Stimulated activated effector memory CD8-positive, alpha-beta T cell treated with anti-CD3 and anti-CD28 coated beads, Interleukin-12 subunit alpha, Interleukin-12 subunit beta, amount 100 ng/mL, for 72 hours (primary cell): ENCODE measurements around the gene MSI2.
A peak's percentile ranks its signal among the peaks of the same experiment; 100 is the strongest.

Experiments
- ATAC-seq: fragments of 150-1000 bp; cut with Tn5 transposase; 2 replicates; pipeline ENCODE4 v1.10.0; 2021
- DNase-seq, 2 donors: peaks; one replicate each; pipeline ENCODE4 v3.0.0; 2021 to 2022; ENCODE audit warnings: low spot score in 2 of 2
- H3K27ac Mint-ChIP-seq: one replicate; pipeline ENCODE4 v1.8.0; 2022; ENCODE audit warnings: mild to moderate bottlenecking, mixed read lengths
- H3K36me3 Mint-ChIP-seq: one replicate; pipeline ENCODE4 v1.8.0; 2022; ENCODE audit warnings: mild to moderate bottlenecking, mixed read lengths
- H3K4me1 Mint-ChIP-seq: one replicate; pipeline ENCODE4 v1.8.0; 2022; ENCODE audit warnings: mixed read lengths
- H3K4me3 Mint-ChIP-seq: one replicate; pipeline ENCODE4 v1.8.0; 2022; ENCODE audit warnings: mild to moderate bottlenecking, mixed read lengths
- H3K9me3 Mint-ChIP-seq: one replicate; pipeline ENCODE4 v1.8.0; 2022; ENCODE audit warnings: mixed read lengths

MSI2 gene

DNA sequence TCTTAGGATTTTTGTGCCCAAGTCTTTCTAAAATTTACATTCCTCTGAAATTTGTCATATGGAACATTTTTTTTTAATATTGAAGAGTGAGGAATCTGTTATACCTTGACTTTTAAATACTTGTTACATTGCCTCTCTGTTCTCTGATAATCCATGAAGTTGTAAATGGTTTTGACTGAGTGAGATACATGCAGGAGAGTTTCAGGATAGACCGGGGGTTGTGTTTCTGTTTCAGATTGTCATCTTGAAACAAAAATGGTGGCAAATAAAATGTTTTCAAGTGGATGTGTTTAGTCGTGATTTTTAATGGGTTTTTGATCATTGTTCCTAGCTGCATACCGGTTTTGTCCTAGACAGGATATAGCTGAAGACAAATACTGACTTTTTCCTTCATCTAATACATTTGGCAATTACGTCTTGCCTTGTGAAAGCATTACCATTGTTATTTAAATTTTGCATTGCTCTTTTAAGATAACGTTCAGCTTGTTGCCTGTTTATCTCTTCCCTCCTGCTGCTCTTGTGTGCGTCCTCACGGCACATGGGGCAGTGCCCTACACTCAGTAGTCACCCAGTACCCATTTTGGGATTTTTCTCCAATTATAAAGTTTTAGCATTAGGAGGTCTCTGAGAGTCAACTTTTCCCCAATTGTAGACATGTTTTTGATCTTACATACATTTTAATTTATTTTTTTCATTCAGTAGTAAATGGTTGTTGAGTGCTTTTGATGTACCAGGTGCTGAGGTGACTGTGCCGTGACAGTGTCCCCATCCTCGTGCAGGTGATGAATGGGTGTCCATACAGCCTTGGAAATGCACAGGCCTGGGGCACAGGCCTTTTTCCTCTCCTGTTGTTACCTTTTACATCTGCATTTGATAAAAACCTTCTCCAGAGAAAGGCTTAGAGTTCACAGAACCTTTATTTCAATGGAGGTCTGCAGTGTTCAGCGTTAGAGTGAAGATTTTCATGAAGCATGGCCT lies 169.9 kb downstream of the MSI2 start:
- peak; percentile 46 for ATAC-seq
- DNase-seq: no peak
- no peaks in the 10 kb centered on the region for H3K9me3 Mint-ChIP-seq
- no peak overlapping the region for H3K27ac Mint-ChIP-seq
- H3K4me3 Mint-ChIP-seq: no peak overlapping the region
- H3K4me1 Mint-ChIP-seq: peaks cover 53% of the 10 kb centered on the region
- H3K36me3 Mint-ChIP-seq: peaks cover 9% of the 10 kb centered on the region

DNA sequence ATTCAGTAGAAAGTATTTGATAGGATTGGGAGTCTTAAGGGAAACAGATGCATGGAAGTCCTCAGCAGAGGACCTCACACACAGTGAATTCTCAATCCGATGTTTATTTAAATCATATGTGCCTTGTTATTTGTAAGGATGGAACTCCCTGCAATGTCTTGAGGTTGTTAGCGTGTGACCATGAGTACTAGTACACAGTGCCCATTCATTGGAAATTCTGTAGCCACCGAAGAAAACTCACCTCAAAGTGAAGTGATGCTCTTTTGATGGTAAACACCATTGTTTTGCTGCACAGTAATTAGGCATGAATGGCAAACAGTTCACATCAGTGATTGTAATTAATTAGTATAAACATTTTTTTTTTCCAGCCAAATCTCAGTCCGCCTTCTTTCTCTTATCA lies 173.6 kb downstream of the MSI2 start:
- ATAC-seq: no peak
- peaks cover 48% of the 10 kb centered on the region for H3K4me1 Mint-ChIP-seq

DNA sequence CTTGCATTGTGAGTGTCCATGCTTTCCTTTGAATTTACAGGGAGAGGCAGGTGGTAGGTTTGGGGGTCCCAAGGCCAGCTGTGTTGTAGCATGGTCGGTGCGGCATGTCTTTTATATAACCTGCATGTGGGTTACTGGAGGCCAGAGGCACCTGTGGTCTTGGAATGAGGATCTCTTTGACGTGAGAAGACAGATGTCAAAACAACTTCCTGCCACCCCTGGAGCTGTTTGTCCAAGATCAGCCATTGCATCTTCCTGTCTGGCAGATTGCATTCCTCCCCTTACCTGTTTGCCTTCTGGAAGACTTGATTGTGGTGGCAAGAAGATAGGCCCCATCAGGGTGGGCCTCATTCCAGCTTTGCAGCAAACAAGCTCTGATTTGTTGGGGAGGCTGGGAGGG lies 175.1 kb downstream of the MSI2 start:
- no peak for ATAC-seq

More for the DNA sequence above, 173.6 kb downstream of the MSI2 start:
- H3K4me3 Mint-ChIP-seq: no peak overlapping the region
- no peaks in the 10 kb centered on the region for H3K36me3 Mint-ChIP-seq
- no peaks in the 10 kb centered on the region for H3K9me3 Mint-ChIP-seq
- no peak overlapping the region for H3K27ac Mint-ChIP-seq
- no peak for DNase-seq

DNA sequence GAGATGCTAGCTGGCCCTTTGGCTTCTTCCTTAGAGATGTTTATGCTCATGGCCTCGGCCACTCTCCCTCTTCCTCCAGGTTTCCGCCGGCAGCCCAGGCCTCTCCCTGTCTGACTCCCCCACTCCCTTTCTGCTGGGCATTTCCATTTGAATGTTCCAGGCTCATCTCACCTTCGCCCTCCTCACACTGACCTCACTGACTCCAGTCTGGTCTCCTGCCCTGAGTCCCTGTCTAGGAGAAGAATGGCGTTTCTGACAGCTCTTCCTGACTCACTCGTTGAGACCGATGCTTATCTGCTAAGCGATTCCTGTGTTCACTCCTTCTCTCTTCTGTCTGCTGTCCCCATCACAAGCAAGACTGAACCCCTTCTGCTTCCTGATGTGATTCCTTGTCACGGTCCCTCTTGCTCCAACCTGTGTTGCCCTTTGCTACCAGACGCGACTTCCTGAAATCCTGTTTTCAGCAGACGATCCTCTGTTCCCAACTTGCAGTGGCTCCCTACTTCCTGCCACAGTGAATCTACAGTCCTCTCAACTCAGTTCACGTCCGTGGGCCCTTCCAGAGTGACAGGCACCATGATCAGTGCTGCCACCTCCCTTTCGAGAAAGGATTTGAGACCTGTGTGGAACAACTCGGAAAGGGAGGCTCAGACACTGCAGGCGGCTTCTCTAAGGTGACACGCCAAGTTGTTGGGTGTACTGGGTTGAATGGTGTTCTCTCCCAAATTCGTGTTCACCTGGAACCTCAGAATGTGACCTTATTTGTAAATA lies 176.4 kb downstream of the MSI2 start:
- Mint-ChIP-seq H3K4me3 (no peak overlapping the region), H3K27ac (no peak overlapping the region), H3K4me1 (peaks cover 52% of the 10 kb centered on the region), H3K9me3 (no peaks in the 10 kb centered on the region), H3K36me3 (no peaks in the 10 kb centered on the region)
- no peak for DNase-seq
- no peak for ATAC-seq

More for the DNA sequence above, 175.1 kb downstream of the MSI2 start:
- no peak overlapping the region for H3K4me3 Mint-ChIP-seq
- DNase-seq: no peak
- no peak overlapping the region for H3K27ac Mint-ChIP-seq
- peaks cover 46% of the 10 kb centered on the region for H3K4me1 Mint-ChIP-seq
- H3K9me3 Mint-ChIP-seq: no peaks in the 10 kb centered on the region
- H3K36me3 Mint-ChIP-seq: no peaks in the 10 kb centered on the region

DNA sequence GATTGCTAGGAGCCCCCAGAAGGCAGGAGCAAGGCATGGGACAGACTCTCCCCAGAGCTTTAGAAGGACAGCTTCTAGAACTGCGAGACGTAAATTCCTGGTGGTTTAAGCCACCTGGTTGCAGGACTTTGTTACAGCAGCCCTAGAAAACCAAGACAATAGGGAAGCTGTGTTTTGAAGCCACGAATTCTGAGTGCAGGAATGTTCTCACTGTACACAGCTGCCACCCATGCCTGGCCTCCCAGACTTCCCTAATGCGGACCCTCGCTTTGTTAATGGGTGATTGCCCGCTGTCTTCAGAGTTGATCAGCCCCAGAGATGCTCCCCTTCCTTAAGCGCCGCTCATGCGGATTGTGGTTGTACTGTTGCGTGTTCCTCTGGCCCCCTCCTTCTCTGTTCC lies 177.1 kb downstream of the MSI2 start:
- DNase-seq (no peak), ATAC-seq (no peak)
- Mint-ChIP-seq H3K9me3 (no peaks in the 10 kb centered on the region), H3K36me3 (peaks cover 4% of the 10 kb centered on the region), H3K27ac (no peak overlapping the region), H3K4me3 (no peak overlapping the region), H3K4me1 (peaks cover 59% of the 10 kb centered on the region)

DNA sequence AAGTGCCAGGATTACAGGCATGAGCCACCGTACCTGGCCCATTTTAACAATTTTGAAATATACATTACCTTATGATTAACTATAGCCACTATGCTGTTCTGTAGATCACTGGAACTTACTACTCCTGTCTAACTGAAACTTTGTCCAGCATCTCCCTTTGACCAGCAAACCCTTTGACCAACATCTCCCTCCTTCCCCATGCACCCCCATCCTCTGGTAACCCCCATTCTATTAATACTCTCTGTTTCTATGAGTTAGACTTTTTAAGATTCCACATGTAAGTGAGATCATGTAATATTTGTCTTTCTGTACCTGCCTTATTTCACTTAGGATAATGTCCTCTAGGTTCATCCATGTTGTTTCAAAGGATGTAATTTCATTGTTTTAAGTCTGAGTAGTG lies 178.0 kb downstream of the MSI2 start:
- H3K4me1 Mint-ChIP-seq: peaks cover 66% of the 10 kb centered on the region
- no peak overlapping the region for H3K4me3 Mint-ChIP-seq
- peaks cover 11% of the 10 kb centered on the region for H3K36me3 Mint-ChIP-seq
- ATAC-seq (no peak), DNase-seq (no peak)
- no peaks in the 10 kb centered on the region for H3K9me3 Mint-ChIP-seq
- H3K27ac Mint-ChIP-seq: no peak overlapping the region

DNA sequence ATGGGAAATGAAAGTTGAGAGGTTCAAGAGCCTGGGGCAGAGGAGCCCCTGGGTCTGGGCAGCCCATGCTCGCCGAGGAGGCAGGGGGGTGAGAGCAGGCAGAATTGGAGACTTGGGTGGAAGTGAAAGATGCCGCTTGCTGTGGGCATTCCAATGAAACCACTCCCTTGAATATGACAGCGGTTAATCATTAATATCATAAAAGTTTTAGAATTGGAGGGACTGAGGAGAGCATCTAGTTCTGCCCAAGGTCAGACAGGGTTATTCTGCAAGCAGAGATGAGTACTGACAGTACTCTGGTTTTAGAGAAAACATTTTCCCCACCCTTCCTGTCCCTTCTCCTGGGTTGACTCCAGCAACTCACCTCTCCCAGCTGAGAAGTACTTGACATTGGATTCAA lies 180.2 kb downstream of the MSI2 start:
- H3K9me3 Mint-ChIP-seq: no peaks in the 10 kb centered on the region
- no peak overlapping the region for H3K4me3 Mint-ChIP-seq
- ATAC-seq (no peak), DNase-seq (no peak)
- H3K27ac Mint-ChIP-seq: peak overlapping the region; percentile 67
- H3K36me3 Mint-ChIP-seq: peaks cover 22% of the 10 kb centered on the region
- peaks cover 72% of the 10 kb centered on the region for H3K4me1 Mint-ChIP-seq

DNA sequence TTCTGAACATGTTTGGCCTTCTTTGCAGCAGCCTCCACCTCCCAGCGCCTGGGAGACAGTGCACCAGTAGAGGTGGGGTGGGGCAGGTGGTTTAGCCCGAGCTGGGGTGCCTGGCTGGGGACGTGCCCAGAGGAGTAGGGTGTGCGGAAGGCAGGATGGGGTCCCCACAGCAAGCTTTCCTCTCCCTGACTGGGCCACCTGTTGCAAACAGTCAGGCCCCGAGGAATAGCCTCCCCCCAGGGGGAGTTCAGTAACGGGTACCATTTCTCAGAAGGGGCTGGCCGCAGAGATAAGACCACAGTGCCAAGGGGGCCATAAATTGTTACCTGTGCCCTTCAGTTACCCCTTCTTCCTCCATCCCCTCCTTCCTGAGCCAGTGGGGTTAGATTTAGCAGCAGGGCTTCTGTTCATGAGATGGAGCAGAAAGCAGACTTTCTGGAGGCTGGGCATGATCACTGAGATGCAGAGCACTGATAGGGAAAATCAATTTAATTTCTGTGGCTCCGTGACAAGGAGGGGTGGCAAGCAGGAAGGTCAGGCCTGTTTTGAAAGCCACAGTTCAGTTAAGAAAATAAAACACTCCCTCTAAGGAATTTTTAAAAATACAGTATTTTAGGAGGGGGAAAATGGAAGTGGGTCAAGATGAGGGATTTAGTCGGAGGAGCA lies 181.9 kb downstream of the MSI2 start:
- Mint-ChIP-seq H3K9me3 (no peaks in the 10 kb centered on the region), H3K27ac (peak overlapping the region; percentile 99), H3K36me3 (peaks cover 22% of the 10 kb centered on the region), H3K4me1 (peaks cover 79% of the 10 kb centered on the region), H3K4me3 (no peak overlapping the region)
- ATAC-seq: no peak
- no peak for DNase-seq

DNA sequence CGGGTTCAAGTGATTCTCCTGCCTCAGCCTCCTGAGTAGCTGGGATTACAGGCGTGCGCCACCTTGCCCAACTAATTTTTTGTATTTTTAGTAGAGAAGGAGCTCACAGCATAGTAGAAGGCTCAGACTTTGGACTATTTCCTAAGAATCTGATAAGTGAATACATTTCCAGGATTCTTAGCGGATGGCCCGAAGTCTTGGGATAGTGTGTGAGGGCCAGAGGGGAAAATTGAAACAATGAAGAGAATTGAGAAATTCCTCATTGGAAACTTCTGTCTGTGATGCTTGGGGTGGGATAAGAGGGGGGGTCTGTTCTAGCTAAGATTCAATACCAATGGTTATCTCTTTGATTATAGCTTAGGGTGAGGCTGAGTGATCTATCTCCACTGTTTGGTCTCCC lies 183.3 kb downstream of the MSI2 start:
- H3K9me3 Mint-ChIP-seq: no peaks in the 10 kb centered on the region
- no peak for DNase-seq
- ATAC-seq: no peak
- peaks cover 83% of the 10 kb centered on the region for H3K4me1 Mint-ChIP-seq
- peak overlapping the region; percentile 71 for H3K4me3 Mint-ChIP-seq
- H3K36me3 Mint-ChIP-seq: peaks cover 22% of the 10 kb centered on the region
- peak overlapping the region; percentile 99 for H3K27ac Mint-ChIP-seq

DNA sequence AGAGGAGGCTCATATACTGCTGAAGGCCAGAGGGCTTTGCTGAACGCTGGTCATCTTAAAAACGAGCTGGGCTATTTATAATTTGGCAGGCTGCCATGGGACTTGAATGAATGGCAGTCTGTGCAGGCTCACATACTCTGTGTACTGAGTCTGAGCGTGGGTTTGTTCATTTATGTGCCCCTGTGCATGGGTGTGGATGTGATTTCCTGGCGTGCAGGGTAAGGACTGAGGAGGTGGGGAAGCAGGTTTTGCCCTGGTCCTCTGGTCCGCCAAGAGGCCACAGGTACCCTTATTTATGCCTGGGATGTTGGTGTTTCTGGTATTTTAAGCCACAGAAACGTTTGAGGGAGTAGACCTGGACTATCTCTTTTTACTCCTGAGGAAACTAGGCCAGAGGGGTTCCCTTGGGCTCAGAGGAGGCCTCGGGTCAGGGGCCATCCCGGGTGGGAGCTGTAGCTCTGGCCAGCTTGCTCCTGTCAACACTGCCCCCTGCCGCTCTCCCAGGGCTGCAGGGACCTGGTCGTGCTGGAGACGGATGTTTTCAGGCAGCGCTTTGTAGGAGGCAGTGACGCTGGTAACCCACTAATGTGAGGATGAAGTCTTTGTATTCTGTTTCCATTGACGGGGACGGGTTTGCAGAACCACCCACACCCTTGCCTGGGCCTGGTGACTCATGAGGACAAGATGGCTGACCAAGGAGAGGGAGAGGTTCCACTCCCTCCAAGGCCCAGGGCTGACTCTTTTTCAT lies 184.4 kb downstream of the MSI2 start:
- peaks cover 22% of the 10 kb centered on the region for H3K36me3 Mint-ChIP-seq
- DNase-seq (peak; percentile 53 to 76), ATAC-seq (peak; percentile 92)
- peaks cover 86% of the 10 kb centered on the region for H3K4me1 Mint-ChIP-seq
- H3K4me3 Mint-ChIP-seq: peak overlapping the region; percentile 71
- peak overlapping the region; percentile 99 for H3K27ac Mint-ChIP-seq
- no peaks in the 10 kb centered on the region for H3K9me3 Mint-ChIP-seq

DNA sequence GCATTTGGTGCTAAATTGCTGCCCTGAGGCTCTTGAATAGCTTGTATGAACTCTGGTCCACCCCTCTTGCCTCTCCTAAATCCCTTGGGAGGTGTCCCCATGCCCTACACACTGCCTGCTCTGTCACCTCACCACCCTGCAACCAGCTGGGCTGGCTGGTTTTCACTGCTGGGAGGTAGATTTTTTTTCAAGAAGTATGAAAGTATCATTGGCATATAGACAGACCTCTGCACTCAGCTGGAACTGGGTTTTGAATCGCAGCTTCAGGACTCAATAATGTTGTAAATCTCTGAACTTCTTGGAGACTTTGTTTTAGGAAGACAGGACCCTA lies 184.9 kb downstream of the MSI2 start:
- ATAC-seq: peak; percentile 41
- Mint-ChIP-seq H3K4me3 (peak overlapping the region; percentile 71), H3K4me1 (peaks cover 86% of the 10 kb centered on the region), H3K36me3 (peaks cover 22% of the 10 kb centered on the region), H3K9me3 (no peaks in the 10 kb centered on the region), H3K27ac (peak overlapping the region; percentile 99)
- DNase-seq: no peak

DNA sequence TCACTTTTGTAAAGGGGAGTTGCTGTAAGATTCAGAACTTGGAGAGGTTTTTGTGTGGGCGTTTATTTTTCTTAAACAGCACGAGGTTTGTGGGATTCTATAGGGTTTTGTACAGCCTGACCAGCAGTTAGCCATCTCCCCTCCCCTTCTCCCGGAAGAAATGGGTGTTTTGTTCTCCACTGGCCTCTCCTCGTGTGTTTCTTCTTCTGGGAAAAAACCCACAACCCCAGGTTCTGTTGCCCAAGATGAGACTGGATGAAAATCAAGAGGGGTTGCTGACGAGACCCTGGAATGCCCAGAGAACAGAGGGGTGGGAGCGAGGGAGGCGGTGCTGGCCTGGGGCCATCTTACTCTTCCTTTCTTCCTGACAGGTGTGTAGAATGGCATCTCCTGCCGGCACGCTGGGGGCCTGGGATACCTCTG lies 186.1 kb downstream of the MSI2 start:
- Mint-ChIP-seq H3K4me1 (peaks cover 83% of the 10 kb centered on the region), H3K9me3 (no peaks in the 10 kb centered on the region), H3K27ac (peak overlapping the region; percentile 99), H3K4me3 (peak overlapping the region; percentile 71), H3K36me3 (peaks cover 22% of the 10 kb centered on the region)
- DNase-seq (no peak), ATAC-seq (no peak)

DNA sequence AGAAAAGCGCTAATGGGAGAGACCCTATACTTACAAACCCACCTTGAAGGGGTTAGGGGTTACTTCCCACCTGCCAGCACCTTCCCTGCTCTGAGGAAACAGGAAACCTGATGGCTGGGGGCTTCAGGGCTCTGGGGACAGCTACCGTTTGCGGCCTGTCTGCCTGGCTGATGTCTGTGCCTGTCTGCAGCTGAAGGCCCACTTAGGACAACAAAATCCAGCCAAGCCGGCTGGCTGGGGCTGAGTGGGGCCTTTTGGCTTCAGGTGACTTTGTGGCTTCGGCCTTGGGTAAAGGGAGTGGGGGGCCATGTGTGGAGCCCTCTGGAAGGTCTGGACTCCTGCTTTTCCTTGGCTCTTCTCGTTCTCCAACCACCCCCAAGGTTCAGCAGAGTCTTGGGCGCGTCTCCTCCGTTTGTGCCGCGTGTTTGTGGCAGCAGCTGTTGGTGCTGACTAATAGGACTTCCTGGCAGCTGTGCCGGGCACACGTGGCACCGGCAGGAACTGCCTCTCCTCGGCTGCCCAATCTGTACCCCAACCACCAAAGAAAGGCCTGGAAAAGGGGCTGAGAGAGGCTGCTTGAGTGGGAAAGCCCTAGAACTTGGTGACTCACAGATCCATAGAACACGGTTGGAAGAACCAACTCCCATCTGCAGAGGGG lies 186.7 kb downstream of the MSI2 start:
- ATAC-seq (peak; percentile 70), DNase-seq (peak; percentile 36 to 72)
- no peaks in the 10 kb centered on the region for H3K9me3 Mint-ChIP-seq
- peak overlapping the region; percentile 99 for H3K27ac Mint-ChIP-seq
- H3K4me1 Mint-ChIP-seq: peaks cover 76% of the 10 kb centered on the region
- H3K4me3 Mint-ChIP-seq: peak overlapping the region; percentile 71
- H3K36me3 Mint-ChIP-seq: peaks cover 22% of the 10 kb centered on the region

DNA sequence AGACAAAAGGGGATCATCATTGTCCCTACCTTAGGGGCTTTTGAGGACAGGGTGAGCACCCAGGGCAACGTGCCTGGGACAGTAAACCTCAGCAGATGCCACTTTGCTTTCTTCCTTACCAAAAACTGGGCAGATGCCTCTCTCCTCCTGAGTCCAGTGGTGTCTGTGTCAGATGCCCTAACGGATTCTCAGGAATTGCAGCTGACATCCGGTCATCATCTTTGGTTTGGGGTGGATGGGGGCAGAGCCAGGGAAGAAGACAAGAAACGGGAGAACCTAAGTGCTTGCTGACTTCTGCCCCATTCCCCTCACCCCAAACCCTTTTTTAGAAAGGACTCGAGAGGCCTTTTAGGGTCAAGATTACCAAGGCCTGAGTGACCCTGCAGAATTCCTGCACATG lies 187.5 kb downstream of the MSI2 start:
- Mint-ChIP-seq H3K4me1 (peaks cover 75% of the 10 kb centered on the region), H3K4me3 (peak overlapping the region; percentile 71), H3K27ac (peak overlapping the region; percentile 99), H3K36me3 (peaks cover 16% of the 10 kb centered on the region), H3K9me3 (no peaks in the 10 kb centered on the region)
- DNase-seq (no peak), ATAC-seq (no peak)
